GM20000 (cell line): ENCODE data around the gene CENPP.

Experiments
- DNase-seq: peaks from one replicate; pipeline ENCODE4 v3.0.0; 2012; ENCODE audit warnings: low spot score
- CTCF ChIP-seq: IDR thresholded peaks from 2 replicates; pipeline ENCODE4 v1.5.1; 2012; ENCODE audit warnings: mild to moderate bottlenecking, control low read depth; ENCODE audit errors: extremely low read depth, missing control alignments

CENPP gene

GRCh38 chr9:92297611-92298010 is 28.1 kb upstream of the CENPP start:
- no peak for TF ChIP-seq CTCF
- DNase-seq: no peak

- DNase-seq: no peak
- no peak for TF ChIP-seq CTCF
Observed at GRCh38 chr9:92298036-92298435, 27.7 kb upstream of the CENPP start.

GRCh38 chr9:92299116-92299515 is 26.6 kb upstream of the CENPP start:
- no peak for DNase-seq
- no peak for TF ChIP-seq CTCF

- no peak for TF ChIP-seq CTCF
- DNase-seq: no peak
Observed at GRCh38 chr9:92300936-92301335, 24.8 kb upstream of the CENPP start.

- no peak for TF ChIP-seq CTCF
- no peak for DNase-seq
Observed at GRCh38 chr9:92308893-92309292, 16.9 kb upstream of the CENPP start.

GRCh38 chr9:92310562-92310961 is 15.2 kb upstream of the CENPP start:
- no peak for TF ChIP-seq CTCF
- no peak for DNase-seq

GRCh38 chr9:92312887-92313623 is 12.7 kb upstream of the CENPP start:
- no peak for TF ChIP-seq CTCF

More at GRCh38 chr9:92312887-92313623, 12.7 kb upstream of the CENPP start:
- no peak for DNase-seq
